OCI-LY3 (cell line): ENCODE results near the gene SHROOM3.

Source experiments
- EZH2phosphoT487 ChIP-seq: fragments of 200-600 bp; shearing (Covaris generic); IDR thresholded peaks from 2 replicates; pipeline ENCODE4 v1.6.1; 2018; ENCODE audit warnings: antibody characterized with exemption, mixed run types, low read depth
- TF ChIP-seq, protein P1 (sequence below): fragments of 200-600, 300-600 bp; sonication (generic); IDR thresholded peaks from 2 replicates; pipeline ENCODE4 v1.5.1; 2014; ENCODE audit warnings: antibody characterized with exemption, low read length, low read depth

DNA sequence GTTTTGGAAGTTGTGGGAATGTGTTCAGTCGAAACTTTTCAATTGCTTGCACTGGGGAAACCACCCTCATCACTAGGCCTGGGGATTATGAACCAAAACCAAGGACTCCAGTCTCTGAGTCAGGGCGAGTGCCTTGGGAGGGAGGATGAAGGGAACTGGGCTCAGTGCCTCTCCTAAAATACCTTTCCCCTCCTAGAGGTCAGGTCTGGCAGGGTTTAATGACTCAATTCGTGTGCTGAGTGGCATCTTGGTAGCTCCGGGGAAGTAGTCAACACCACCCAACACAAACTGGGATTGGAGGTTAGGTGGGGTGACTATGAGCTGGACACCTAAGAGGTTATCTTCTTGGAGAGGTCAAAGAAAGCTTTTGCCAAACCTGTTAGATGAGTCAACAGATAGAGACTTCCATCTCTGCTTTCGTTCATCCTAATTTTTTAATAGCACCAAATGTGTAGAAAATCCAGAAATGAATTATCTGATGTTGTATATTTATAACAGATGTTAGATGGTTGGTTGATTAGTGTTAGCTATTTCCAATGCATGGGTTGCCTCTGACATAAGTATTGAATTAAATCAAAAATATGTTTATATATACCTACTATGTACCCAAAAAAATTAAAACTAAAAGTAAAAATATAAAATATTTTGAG lies 202.8 kb downstream of the SHROOM3 start:
- TF ChIP-seq, protein P1, sequence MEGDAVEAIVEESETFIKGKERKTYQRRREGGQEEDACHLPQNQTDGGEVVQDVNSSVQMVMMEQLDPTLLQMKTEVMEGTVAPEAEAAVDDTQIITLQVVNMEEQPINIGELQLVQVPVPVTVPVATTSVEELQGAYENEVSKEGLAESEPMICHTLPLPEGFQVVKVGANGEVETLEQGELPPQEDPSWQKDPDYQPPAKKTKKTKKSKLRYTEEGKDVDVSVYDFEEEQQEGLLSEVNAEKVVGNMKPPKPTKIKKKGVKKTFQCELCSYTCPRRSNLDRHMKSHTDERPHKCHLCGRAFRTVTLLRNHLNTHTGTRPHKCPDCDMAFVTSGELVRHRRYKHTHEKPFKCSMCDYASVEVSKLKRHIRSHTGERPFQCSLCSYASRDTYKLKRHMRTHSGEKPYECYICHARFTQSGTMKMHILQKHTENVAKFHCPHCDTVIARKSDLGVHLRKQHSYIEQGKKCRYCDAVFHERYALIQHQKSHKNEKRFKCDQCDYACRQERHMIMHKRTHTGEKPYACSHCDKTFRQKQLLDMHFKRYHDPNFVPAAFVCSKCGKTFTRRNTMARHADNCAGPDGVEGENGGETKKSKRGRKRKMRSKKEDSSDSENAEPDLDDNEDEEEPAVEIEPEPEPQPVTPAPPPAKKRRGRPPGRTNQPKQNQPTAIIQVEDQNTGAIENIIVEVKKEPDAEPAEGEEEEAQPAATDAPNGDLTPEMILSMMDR = no peak
- TF ChIP-seq EZH2phosphoT487 = no peak
